Breast epithelium (tissue), 4 donors: ENCODE data around the gene FSTL3. TPM values are rescaled to one million over a fixed set of nuclear protein-coding genes. Genes with fewer than 3 reads are reported as not detected.

Source experiments
- DNase-seq, 2 donors: peaks; one replicate each; pipeline ENCODE4 v3.0.0-alpha.2; 2019; ENCODE audit warnings: low spot score in 2 of 2
- H3K27ac ChIP-seq, 2 donors: fragments of 200-600 bp; sonication (generic) in 1 of 2; one replicate each; pipeline ENCODE4 v1.5.1; 2016 to 2019; ENCODE audit warnings: mild to moderate bottlenecking in 1 of 2
- H3K27me3 ChIP-seq, 2 donors: fragments of 200-600 bp; sonication (generic) in 1 of 2; one replicate each; pipeline versions ENCODE4 v1.5.1 to v1.6.0; 2017 to 2019; ENCODE audit warnings: control low read depth in 1 of 2, mild to moderate bottlenecking in 1 of 2
- H3K36me3 ChIP-seq: fragments of 200-600 bp; one replicate; pipeline ENCODE4 v1.5.1; 2019
- H3K4me1 ChIP-seq, 2 donors: fragments of 200-600 bp; sonication (generic); one replicate each; pipeline ENCODE4 v1.5.1; 2016 to 2019; ENCODE audit warnings: control low read depth in 1 of 2
- H3K4me3 ChIP-seq, 3 donors: fragments of 200-600 bp; sonication (generic); 1 replicate in 2 of 3; 2 replicates in 1 of 3; pipeline ENCODE4 v1.5.1; 2016 to 2019; ENCODE audit warnings: mild to moderate bottlenecking in 3 of 3, moderate library complexity in 2 of 3
- H3K9me3 ChIP-seq, 2 donors: fragments of 200-600 bp; sonication (generic) in 1 of 2; one replicate each; pipeline ENCODE4 v1.5.1; 2016 to 2019; ENCODE audit warnings: control low read depth in 1 of 2
- POLR2A ChIP-seq: fragments of 450-650 bp; IDR thresholded peaks from one replicate; pipeline ENCODE4 v1.6.1; 2016; ENCODE audit warnings: antibody characterized with exemption, mild to moderate bottlenecking, moderate library complexity
- POLR2AphosphoS5 ChIP-seq, 3 donors: sonication (generic); formaldehyde crosslinking; IDR thresholded peaks; one replicate each; pipeline ENCODE4 v1.6.1; 2017; ENCODE audit warnings: antibody characterized with exemption in 3 of 3
- intact Hi-C: fragments of 100-400 bp; cut with DNase I; formaldehyde crosslinking; loops from one replicate; pipeline ENCODE4 v1.15.1; 2023; ENCODE audit warnings: low total_unique reads
- total RNA-seq, 3 donors: library from RNA; depleted of rRNA; stranded (reverse); fragments of >200 nt; gene quantifications; one replicate each; pipeline ENCODE4 v1.1.0, GENCODE V29; 2016
- TF ChIP-seq, protein P1 (sequence below), 3 donors: fragments of 450-650 bp; IDR thresholded peaks; one replicate each; pipeline ENCODE4 v1.5.1; 2016 to 2017; ENCODE audit warnings: antibody characterized with exemption in 3 of 3, mild to moderate bottlenecking in 3 of 3, moderate library complexity in 3 of 3

The FSTL3 gene
- total RNA-seq, 3 donors from 2014 or later = 37.8 to 198 (median 111) TPM

GRCh38 chr19:648904-649801 lies 27.0 kb upstream of the FSTL3 start:
- Histone ChIP-seq H3K4me1 (no peaks in the 10 kb centered on the region), H3K4me3 (no peak overlapping the region), H3K27me3 (no peaks in the 10 kb centered on the region), H3K27ac (no peak overlapping the region), H3K9me3 (no peaks in the 10 kb centered on the region), H3K36me3 (no peaks in the 10 kb centered on the region)
- no peak for TF ChIP-seq POLR2A
- TF ChIP-seq POLR2AphosphoS5 (IDR thresholded peaks at IDR 0.05) = no peak
- TF ChIP-seq, protein P1, sequence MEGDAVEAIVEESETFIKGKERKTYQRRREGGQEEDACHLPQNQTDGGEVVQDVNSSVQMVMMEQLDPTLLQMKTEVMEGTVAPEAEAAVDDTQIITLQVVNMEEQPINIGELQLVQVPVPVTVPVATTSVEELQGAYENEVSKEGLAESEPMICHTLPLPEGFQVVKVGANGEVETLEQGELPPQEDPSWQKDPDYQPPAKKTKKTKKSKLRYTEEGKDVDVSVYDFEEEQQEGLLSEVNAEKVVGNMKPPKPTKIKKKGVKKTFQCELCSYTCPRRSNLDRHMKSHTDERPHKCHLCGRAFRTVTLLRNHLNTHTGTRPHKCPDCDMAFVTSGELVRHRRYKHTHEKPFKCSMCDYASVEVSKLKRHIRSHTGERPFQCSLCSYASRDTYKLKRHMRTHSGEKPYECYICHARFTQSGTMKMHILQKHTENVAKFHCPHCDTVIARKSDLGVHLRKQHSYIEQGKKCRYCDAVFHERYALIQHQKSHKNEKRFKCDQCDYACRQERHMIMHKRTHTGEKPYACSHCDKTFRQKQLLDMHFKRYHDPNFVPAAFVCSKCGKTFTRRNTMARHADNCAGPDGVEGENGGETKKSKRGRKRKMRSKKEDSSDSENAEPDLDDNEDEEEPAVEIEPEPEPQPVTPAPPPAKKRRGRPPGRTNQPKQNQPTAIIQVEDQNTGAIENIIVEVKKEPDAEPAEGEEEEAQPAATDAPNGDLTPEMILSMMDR (IDR thresholded peaks at IDR 0.05) = no peak
- intact Hi-C loops = no loop called here
- no peak for DNase-seq

DNA sequence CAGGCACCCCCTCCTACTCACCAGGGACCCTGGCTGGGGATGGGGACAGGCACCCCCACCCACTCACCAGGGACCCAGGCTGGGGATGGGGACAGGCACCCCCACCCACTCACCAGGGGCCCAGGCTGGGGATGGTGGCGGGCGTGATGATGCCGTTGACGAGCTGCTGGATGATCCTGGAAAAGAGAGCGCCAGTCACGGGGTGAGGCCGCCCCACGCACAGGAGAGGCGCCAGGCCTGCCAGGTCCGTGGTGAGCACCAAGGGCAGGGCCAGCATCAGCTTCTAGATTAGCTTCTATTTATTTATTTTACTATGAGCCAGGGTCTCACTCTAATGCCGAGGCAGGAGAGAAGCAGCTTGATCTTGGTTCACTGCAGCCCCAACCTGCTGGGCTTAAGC lies 26.1 kb upstream of the FSTL3 start:
- TF ChIP-seq, protein P1 (IDR thresholded peaks at IDR 0.05) = no peak
- TF ChIP-seq POLR2A (no peak), POLR2AphosphoS5 (IDR thresholded peaks at IDR 0.05) (no peak)
- H3K36me3 ChIP-seq = no peaks in the 10 kb centered on the region
- H3K27ac ChIP-seq = no peak overlapping the region
- no peak overlapping the region for H3K4me3 ChIP-seq
- no peaks in the 10 kb centered on the region for H3K9me3 ChIP-seq
- no peaks in the 10 kb centered on the region for H3K27me3 ChIP-seq
- intact Hi-C loops = no loop called here
- no peak for DNase-seq
- no peaks in the 10 kb centered on the region for H3K4me1 ChIP-seq

DNA sequence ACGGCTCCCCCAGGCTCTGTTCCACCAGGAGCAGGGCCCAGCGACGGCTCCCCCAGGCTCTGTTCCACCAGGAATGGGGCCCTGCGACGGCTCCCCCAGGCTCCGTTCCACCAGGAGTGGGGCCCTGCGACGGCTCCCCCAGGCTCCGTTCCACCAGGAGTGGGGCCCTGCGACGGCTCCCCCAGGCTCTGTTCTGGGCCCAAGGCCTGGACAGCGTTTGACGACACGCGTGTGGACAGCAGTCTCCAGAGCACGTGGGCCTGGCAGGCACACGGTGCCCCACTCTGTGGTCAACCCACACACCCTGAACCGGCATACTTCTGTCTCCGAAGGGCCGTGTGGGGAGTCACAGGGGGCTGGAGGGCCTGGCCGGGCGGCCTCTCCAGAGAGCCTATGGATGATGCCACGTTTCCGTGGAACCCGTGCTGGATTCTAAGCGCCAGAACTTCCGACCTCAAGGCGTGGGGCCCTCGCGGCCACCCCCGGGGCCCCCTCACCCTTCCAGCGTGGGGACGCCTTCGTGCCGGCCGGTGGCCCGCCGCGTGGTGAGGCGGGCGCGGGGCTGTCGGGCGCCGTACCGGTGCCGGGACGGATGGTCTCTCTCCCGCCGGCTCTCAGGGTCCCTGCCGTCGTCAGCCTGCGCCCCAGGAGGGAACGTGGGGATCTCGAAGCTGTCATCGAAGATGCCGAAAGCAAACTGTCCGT lies 24.9 kb upstream of the FSTL3 start:
- intact Hi-C loops = no loop called here
- Histone ChIP-seq H3K27ac (no peak overlapping the region), H3K27me3 (no peaks in the 10 kb centered on the region), H3K36me3 (no peaks in the 10 kb centered on the region), H3K4me3 (no peak overlapping the region), H3K9me3 (no peaks in the 10 kb centered on the region), H3K4me1 (no peaks in the 10 kb centered on the region)
- TF ChIP-seq POLR2AphosphoS5 (IDR thresholded peaks at IDR 0.05) (no peak), POLR2A (no peak)
- TF ChIP-seq, protein P1 (IDR thresholded peaks at IDR 0.05) = no peak
- DNase-seq = no peak

DNA sequence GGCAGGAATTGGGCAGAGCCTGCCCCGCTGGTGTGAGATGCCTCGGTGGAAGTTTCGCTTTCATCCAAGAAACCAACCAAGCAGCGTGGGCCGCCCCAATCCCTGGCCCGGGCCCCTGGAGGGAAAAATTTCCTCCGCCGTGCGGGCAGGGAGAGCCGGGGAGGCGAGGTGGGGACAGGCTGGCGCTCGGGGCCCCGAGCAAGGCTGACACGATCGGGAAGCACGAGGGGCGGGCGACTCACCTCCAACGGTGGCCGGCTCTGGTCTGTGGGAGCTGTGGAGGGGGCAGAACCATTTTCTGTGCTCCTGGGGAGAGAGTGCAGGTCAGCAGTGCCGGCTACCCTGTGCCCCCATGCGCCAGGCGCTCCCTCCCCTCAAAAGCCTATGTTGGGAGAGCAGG lies 24.2 kb upstream of the FSTL3 start:
- intact Hi-C loops = no loop called here
- Histone ChIP-seq H3K9me3 (no peaks in the 10 kb centered on the region), H3K36me3 (no peaks in the 10 kb centered on the region), H3K27me3 (no peaks in the 10 kb centered on the region), H3K27ac (no peak overlapping the region), H3K4me1 (no peaks in the 10 kb centered on the region), H3K4me3 (no peak overlapping the region)
- TF ChIP-seq POLR2AphosphoS5 (IDR thresholded peaks at IDR 0.05) (no peak), POLR2A (no peak)
- TF ChIP-seq, protein P1 (IDR thresholded peaks at IDR 0.05) = no peak
- DNase-seq = no peak
